Neutrophil (primary cell): ENCODE results near the gene TAF7.
"Not testable (repeated sequence)": the region's sequence is repeated elsewhere in the genome, so short reads cannot be mapped to it uniquely, and the experiment has no call there.

Experiments used
- H3K27ac ChIP-seq: fragments of 200-600 bp; sonication (generic); 2 replicates; pipeline ENCODE4 v1.5.1; 2016; ENCODE audit warnings: mild to moderate bottlenecking, moderate library complexity
- H3K27me3 ChIP-seq: fragments of 200-600 bp; sonication (generic); 2 replicates; pipeline ENCODE4 v1.6.0; 2016; ENCODE audit warnings: mild to moderate bottlenecking
- H3K36me3 ChIP-seq: fragments of 200-600 bp; sonication (generic); 2 replicates; pipeline ENCODE4 v1.5.1; 2017
- H3K4me1 ChIP-seq, 2 experiments: fragments of 200-600 bp in 1 of 2; sonication (generic) in 1 of 2; 1 replicate in 1 of 2; 2 replicates in 1 of 2; pipeline versions ENCODE4 v1.5.1 to v1.6.1; 2013 to 2016; ENCODE audit warnings: low read depth in 1 of 2, low read length in 1 of 2, mild to moderate bottlenecking in 1 of 2, moderate library complexity in 1 of 2; ENCODE audit not compliant: control insufficient read depth in 1 of 2, insufficient read depth in 1 of 2
- H3K4me3 ChIP-seq, 2 experiments: fragments of 200-600 bp in 1 of 2; sonication (generic) in 1 of 2; 1 replicate in 1 of 2; 2 replicates in 1 of 2; pipeline ENCODE4 v1.5.1; 2013 to 2016; ENCODE audit warnings: low read depth in 1 of 2, low read length in 1 of 2, mild to moderate bottlenecking in 1 of 2, moderate library complexity in 1 of 2
- H3K9me3 ChIP-seq: fragments of 200-600 bp; sonication (generic); 2 replicates; pipeline ENCODE4 v1.5.1; 2016
- TF ChIP-seq, protein P1 (sequence below): fragments of 200-600 bp; sonication (generic); IDR thresholded peaks from 2 replicates; pipeline ENCODE4 v1.5.1; 2016; ENCODE audit warnings: antibody characterized with exemption

Gene TAF7

DNA sequence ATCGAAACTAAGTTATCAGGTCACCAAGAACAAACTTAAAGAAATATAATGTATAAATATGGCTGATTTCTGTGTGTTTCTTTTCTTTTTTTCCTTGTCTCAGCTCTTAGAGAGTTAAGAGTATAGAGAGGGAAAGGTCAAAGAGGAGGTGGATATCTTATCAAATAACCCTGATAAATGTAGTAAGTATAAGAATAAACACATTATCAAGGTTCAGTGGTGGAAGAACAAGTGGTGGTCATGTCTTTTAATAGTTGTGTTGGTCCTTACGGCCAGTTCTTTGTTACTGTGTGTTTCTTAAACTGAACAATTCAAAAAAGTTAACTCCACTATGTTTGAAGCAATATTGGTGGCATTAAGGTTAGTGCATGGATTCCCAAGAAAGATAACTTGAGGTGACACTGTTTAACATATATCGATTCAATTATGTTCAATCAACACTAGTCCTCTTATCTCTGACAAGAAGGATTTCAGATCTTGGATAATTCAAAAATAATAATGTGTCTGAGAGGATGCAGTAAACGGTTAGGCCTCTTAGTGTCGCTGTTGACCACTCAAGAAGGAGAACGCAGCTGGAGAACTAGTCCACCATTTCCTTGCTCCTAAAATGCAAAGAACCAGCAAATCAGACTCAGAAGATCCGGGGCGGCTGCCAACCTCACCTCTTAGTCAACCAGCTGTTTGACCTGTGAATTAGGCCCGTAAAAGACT, 22.8 kb upstream of the TAF7 start, which contains the start of gene PCDHGA3:
Gene PCDHGA3 (plus strand): TSS at position 588 of the 711 bp plus-strand sequence. CDS start 205 bp downstream, outside the sequence.
- Histone ChIP-seq H3K4me3 (peak within 1 kb of the TSS in 1 of 2 experiments; percentile 4), H3K36me3 (no peaks in the 10 kb centered on the region), H3K27me3 (peaks cover 89% of the 10 kb centered on the region), H3K27ac (no peak within 1 kb of the TSS), H3K9me3 (peaks cover 17% of the 10 kb centered on the region), H3K4me1 (no peaks in the 10 kb centered on the region)
- TF ChIP-seq, protein P1, sequence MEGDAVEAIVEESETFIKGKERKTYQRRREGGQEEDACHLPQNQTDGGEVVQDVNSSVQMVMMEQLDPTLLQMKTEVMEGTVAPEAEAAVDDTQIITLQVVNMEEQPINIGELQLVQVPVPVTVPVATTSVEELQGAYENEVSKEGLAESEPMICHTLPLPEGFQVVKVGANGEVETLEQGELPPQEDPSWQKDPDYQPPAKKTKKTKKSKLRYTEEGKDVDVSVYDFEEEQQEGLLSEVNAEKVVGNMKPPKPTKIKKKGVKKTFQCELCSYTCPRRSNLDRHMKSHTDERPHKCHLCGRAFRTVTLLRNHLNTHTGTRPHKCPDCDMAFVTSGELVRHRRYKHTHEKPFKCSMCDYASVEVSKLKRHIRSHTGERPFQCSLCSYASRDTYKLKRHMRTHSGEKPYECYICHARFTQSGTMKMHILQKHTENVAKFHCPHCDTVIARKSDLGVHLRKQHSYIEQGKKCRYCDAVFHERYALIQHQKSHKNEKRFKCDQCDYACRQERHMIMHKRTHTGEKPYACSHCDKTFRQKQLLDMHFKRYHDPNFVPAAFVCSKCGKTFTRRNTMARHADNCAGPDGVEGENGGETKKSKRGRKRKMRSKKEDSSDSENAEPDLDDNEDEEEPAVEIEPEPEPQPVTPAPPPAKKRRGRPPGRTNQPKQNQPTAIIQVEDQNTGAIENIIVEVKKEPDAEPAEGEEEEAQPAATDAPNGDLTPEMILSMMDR: no peak

DNA sequence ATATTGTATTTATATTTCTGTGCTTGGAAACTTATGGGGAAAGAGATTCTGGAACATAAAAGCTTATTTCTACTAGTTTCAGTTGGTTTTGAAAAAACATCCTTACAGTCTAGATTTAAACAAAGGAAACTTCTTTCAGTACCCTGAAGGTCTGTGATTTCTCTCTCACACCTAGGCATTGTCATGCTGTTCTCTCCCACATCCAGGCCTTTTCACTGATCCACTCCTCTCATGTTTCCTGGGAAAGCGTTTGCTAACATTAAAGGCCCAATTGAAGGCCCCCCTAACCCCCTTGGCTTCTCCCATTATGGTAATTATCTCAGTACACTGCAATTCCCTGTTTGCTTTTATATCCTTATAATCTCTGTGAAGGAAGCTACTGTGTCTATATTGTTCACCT, 22.2 kb upstream of the TAF7 start:
- Histone ChIP-seq H3K27me3 (peaks cover 94% of the 10 kb centered on the region), H3K4me1 (no peaks in the 10 kb centered on the region), H3K27ac (no peak overlapping the region), H3K36me3 (no peaks in the 10 kb centered on the region), H3K9me3 (peaks cover 17% of the 10 kb centered on the region), H3K4me3 (no peak overlapping the region)
- TF ChIP-seq, protein P1: no peak

DNA sequence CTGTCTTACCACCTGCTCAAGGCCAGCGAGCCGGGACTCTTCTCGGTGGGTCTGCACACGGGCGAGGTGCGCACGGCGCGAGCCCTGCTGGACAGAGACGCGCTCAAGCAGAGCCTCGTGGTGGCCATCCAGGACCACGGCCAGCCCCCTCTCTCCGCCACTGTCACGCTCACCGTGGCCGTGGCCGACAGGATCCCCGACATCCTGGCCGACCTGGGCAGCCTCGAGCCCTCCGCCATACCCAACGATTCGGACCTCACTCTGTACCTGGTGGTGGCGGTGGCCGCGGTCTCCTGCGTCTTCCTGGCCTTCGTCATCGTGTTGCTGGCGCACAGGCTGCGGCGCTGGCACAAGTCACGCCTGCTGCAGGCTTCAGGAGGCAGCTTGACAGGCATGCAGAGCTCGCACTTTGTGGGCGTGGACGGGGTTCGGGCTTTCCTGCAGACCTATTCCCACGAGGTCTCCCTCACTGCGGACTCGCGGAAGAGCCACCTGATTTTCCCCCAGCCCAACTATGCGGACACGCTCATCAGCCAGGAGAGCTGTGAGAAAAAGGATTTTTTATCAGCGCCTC, 20.3 kb upstream of the TAF7 start:
- peaks cover 98% of the 10 kb centered on the region for H3K27me3 ChIP-seq
- not testable (repeated sequence) for H3K36me3 ChIP-seq, H3K4me1 ChIP-seq, H3K27ac ChIP-seq, H3K4me3 ChIP-seq
- H3K9me3 ChIP-seq: peaks cover 17% of the 10 kb centered on the region

DNA sequence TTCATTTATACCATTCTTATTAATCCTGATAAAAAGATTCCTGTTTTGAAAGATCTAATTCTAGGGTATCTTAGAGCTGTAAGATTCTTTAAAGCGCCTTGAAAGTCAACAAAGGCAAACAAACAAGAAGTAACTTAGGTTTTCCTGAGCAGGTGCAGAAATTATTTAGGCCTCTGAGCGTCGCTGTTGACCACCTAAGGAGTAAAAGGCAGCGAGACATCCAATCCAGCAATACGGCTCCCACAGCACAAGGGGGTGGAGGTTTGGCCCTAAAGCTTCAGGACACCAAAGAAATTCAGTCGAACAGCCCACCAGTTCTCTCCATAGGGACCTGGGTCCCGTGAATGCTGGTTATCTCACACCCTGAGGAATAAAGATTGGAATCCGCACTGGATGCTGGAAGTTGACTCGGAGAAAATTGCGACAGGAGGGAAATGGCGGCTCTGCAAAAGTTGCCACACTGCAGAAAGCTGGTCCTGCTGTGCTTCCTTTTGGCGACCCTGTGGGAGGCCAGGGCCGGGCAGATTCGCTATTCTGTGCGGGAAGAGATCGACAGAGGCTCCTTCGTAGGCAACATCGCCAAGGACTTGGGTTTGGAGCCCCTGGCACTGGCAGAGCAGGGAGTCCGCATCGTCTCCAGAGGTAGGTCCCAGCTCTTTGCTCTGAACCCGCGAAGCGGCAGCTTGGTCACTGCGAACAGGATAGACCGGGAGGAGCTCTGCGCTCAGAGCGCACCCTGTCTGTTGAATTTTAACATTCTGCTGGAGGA, 18.1 kb upstream of the TAF7 start, which contains the start of gene PCDHGA2:
Gene PCDHGA2 (plus strand): TSS at position 223 of the 769 bp plus-strand sequence.
- H3K4me1 ChIP-seq: no peaks in the 10 kb centered on the region
- no peaks in the 10 kb centered on the region for H3K36me3 ChIP-seq
- H3K27ac ChIP-seq: no peak within 1 kb of the TSS
- H3K27me3 ChIP-seq: peaks cover 100% of the 10 kb centered on the region
- H3K9me3 ChIP-seq: peaks cover 11% of the 10 kb centered on the region
- no peak within 1 kb of the TSS for H3K4me3 ChIP-seq
- TF ChIP-seq, protein P1: no peak

DNA sequence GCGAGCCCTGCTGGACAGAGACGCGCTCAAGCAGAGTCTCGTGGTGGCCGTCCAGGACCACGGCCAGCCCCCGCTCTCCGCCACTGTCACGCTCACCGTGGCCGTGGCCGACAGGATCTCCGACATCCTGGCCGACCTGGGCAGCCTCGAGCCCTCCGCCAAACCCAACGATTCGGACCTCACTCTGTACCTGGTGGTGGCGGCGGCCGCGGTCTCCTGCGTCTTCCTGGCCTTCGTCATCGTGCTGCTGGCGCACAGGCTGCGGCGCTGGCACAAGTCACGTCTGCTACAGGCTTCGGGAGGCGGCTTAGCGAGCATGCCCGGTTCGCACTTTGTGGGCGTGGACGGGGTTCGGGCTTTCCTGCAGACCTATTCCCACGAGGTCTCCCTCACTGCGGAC, 12.0 kb upstream of the TAF7 start:
- peaks cover 100% of the 10 kb centered on the region for H3K27me3 ChIP-seq
- H3K9me3 ChIP-seq: peaks cover 19% of the 10 kb centered on the region
- H3K27ac ChIP-seq, H3K4me3 ChIP-seq, H3K4me1 ChIP-seq, H3K36me3 ChIP-seq: not testable (repeated sequence)

DNA sequence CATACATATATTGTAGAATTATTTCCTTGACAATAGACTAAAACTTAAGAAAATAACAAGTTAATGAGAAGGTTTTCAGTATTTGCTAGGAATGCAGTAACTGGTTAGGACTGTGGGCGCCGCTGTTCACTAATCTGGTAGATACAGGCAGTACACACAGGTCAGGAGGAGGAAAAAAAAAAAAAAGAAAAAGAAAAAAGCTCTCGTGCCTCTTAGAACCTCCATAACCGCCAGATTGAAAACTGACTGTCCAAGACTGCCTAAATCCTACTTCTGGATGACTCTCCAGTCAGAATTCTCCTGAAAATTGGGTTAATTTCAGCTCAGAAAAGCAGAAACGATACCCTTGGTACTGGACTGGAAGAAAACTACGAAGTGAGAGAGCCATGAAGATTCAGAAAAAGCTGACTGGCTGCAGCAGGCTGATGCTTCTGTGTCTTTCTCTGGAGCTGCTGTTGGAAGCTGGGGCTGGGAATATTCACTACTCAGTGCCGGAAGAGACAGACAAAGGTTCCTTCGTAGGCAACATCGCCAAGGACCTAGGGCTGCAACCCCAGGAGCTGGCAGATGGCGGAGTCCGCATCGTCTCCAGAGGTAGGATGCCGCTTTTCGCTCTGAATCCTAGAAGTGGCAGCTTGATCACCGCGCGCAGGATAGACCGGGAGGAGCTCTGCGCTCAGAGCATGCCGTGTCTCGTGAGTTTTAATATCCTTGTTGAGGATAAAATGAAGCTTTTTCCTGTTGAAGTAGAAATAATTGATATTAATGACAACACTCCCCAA, 9.9 kb upstream of the TAF7 start, which contains the start of gene PCDHGA1:
Gene PCDHGA1 (plus strand): TSS at position 216 of the 782 bp plus-strand sequence.
- Histone ChIP-seq H3K27me3 (peaks cover 100% of the 10 kb centered on the region), H3K36me3 (no peaks in the 10 kb centered on the region), H3K9me3 (peaks cover 19% of the 10 kb centered on the region), H3K27ac (no peak within 1 kb of the TSS), H3K4me1 (no peaks in the 10 kb centered on the region), H3K4me3 (no peak within 1 kb of the TSS)
- TF ChIP-seq, protein P1: no peak
